RKO (cell line): ENCODE measurements around the gene SMARCA2.
A peak's percentile ranks its signal among the peaks of the same experiment; 100 is the strongest.

Source experiments
- DNase-seq: peaks from one replicate; pipeline ENCODE4 v3.0.0-alpha.2; 2016; ENCODE audit warnings: low spot score

SMARCA2 gene

DNA sequence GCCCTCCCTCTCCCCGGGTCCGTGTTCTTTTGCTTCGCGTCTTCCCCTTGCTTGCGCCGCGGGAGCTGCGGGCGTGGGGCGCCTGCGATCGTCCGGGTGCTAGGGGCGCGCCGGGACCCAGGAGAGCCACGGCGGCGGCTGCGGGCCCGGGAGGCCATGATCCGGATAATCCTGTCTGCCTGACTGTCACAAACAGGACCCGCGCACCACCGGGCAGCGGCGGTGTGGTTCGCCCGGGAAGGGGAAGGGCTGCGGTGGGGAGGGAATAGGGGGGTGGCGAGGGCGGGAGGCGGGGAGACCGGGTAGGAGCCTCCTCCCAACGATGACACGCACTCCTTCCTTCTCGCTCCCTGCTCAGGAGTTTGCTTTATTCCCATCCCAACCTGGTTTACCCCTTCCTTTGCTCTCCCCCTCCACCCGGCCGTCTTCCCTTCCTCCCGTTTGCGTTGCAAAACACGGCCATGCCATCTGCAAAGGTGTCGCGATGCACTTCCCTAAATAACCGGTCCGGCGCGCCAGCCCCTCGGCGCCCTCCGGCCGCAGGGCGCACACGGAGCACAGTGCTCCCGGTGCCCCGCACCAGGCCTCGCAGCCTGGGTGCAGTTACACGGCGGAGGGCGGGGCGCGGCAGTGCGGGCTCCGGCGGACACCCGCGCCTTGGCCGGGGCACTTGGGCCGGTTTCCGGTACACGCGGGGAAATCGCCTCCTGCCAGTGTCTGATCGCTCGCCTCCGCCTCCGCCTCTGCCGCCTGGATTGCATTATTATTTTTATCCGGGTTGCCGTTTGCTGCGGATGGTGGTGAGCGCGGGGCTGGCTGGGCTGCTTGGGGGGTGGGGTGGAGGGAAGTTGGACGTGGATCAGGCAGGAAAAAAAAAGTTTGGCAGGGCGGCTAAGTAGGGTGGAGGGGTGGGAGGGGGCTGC is 1.5 kb downstream of the SMARCA2 start:
- DNase-seq, result peak; percentile 82

- DNase-seq, result peak; percentile 74
Measured at GRCh38 chr9:2017331-2018161, 2.4 kb downstream of the SMARCA2 start.

- DNase-seq, result peak; percentile 51
Measured at GRCh38 chr9:2018162-2018643, 3.1 kb downstream of the SMARCA2 start.

DNA sequence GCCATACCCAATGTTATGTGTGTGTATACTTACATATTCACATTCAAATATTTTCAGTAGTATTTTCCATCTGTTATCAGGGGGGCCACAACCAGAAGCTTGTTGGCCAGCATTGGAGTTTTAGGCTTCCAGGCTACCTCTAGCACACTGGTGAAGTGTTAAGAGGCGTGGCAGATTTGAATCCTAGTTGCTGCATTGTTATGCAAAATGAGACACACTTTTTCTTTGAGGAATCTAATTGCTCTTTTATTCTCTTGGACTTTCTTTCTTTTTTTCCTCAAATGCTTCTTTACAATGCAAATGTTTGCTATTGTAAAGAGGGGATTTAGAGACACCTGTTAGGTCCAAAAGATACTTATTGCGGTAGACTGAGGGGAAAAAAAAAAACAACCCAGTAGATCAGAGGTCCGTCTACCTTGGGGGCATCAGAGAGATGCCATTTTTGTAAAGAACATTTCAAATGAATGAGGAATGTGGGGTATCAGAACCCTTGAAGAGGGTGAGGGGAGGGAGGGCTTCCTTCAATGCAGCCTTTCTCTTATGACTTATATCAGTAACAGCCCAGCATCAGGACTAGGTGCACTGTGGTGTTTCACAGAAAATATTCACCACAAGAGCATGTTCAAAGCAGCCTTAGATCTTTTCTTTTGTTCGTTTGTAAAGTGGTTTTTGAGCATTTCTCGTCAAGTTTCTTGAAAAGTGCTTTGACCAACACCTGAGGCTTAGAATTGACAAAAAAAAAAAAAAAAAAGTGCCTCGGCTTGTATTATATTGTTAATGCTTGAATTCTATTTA is 3.8 kb downstream of the SMARCA2 start:
- peak; percentile 21 for DNase-seq

GRCh38 chr9:2019723-2020122 is 4.6 kb downstream of the SMARCA2 start:
- no peak for DNase-seq

DNA sequence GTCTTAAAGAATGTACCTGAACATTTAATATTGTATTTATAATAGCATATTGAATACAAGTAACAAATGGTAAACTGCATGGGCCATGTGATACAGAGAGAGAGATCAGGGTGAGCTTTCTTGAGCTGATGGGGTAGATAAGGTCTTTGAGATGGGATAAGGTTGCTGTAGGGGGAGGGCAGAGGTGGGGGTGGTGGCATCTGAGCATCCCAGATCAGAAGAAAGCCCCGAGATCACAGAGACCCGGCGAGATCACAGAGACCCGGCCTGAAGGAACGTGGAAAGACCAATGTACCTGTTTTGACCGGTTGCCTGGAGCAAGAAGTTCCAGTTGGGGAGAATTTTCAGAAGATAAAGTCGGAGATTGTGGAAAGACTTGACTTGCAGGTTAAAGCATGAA is 6.6 kb downstream of the SMARCA2 start:
- no peak for DNase-seq

DNA sequence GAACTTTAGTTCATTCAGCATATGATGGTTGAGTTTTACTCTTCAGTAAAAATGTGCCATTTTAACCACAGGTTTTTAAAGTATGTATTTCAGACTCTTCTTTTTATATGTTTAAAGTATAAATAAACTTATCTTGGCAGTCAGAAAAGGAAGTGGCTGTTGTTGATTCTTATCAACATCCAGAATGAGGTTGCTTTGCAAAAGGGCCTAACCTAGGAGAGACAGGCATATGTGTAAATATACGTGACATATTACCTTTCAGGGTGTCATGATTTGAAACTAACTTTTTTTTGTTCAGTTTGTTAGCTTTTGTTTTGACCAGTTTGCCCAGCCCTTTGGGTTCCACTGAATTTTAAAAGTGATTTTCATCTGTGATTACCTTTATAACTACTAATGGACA is 7.4 kb downstream of the SMARCA2 start:
- DNase-seq, result no peak

DNA sequence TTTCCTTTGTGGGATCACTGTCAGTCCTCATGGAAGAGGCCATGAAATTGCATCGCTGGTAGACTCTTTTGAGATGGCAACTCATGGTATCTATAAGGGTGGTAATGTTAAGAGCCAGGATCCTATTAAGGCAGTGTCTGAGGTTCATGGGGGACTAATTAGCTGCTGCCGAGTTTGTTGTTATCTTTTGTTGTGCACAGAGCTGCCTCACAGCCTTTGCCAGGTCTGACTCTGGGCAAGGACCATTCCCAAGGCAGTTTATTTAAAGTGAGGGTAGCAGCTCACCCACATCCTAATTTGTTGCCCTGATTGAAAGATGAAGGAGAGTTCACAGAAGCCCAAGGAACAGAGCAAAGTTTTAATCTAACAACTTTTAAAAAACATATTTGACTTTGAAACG is 7.9 kb downstream of the SMARCA2 start:
- no peak for DNase-seq

GRCh38 chr9:2023532-2023931 is 8.4 kb downstream of the SMARCA2 start:
- no peak for DNase-seq

GRCh38 chr9:2024888-2025782 is 10.0 kb downstream of the SMARCA2 start:
- no peak for DNase-seq

GRCh38 chr9:2026220-2026997 is 11.3 kb downstream of the SMARCA2 start:
- no peak for DNase-seq

- DNase-seq, result no peak
Measured at GRCh38 chr9:2027543-2028160, 12.5 kb downstream of the SMARCA2 start.

- no peak for DNase-seq
Measured at GRCh38 chr9:2028888-2029287, 13.7 kb downstream of the SMARCA2 start.

DNA sequence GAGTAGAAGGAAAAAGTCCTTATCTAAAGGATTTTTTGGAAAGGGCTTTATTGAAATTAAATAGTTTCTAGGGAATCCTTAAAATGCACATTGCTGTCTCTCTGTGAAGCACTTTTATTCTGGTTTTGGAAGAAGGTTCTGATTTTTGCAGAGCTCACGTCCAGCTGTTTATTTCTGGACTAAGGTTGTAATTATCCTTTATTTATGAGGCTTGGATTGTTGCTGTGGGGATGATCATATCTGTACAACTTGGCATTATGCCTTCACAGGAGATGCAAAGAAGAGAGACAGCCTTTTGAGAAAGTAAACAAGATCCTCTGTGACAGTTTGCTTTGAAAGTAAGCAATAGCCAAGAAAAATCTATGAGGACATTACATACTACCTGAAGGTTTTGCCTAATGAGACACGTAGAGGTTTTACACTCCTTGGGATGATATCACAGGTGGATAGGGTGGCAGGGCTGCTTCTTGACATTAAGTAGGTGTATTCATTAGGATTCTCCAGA is 14.6 kb downstream of the SMARCA2 start:
- no peak for DNase-seq

DNA sequence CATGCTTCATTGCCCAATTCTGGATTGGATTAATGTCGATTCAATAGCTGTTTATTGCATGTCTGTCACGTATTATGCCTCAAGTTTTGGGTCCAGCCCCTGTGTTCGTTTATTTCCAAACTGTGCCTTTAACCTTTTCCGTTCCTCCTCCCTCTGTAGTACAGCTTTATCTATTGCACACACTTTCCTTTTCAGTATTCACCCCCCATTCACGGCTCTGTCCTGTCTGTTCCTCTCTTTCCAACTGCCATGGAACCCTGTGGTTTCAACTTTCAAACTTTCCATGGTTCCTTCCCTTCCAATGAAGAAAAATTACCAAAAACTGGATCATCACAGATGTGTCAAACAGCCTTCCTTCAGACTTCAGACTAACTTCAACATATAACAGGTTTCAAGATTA is 17.1 kb downstream of the SMARCA2 start:
- DNase-seq, result no peak

- no peak for DNase-seq
Measured at GRCh38 chr9:2036844-2037243, 21.7 kb downstream of the SMARCA2 start.

- no peak for DNase-seq
Measured at GRCh38 chr9:2039294-2040180, 24.4 kb downstream of the SMARCA2 start.

- no peak for DNase-seq
Measured at GRCh38 chr9:2040828-2041227, 25.7 kb downstream of the SMARCA2 start.

GRCh38 chr9:2041736-2042135 is 26.6 kb downstream of the SMARCA2 start:
- DNase-seq, result no peak
